HEK293T (cell line): ENCODE data around the gene SLC39A10.

Source experiments
- ELF4 ChIP-seq: fragments of 450-650 bp; IDR thresholded peaks from 2 replicates; pipeline ENCODE4 v1.6.1; 2017; ENCODE audit warnings: antibody characterized with exemption
- FOXA1 ChIP-seq: fragments of 450-650 bp; IDR thresholded peaks from 2 replicates; pipeline ENCODE4 v1.6.1; 2016; ENCODE audit warnings: mild to moderate bottlenecking
- FOXM1 ChIP-seq: fragments of 450-650 bp; IDR thresholded peaks from 2 replicates; pipeline ENCODE4 v1.6.1; 2017; ENCODE audit warnings: mild to moderate bottlenecking, borderline replicate concordance
- SP1 ChIP-seq: fragments of 450-650 bp; IDR thresholded peaks from 2 replicates; pipeline ENCODE4 v1.6.1; 2017
- SUZ12 ChIP-seq: fragments of 450-650 bp; IDR thresholded peaks from 2 replicates; pipeline ENCODE4 v1.6.1; 2016; ENCODE audit warnings: mild to moderate bottlenecking
- TARDBP ChIP-seq: fragments of 450-650 bp; IDR thresholded peaks from 2 replicates; pipeline ENCODE4 v1.6.1; 2016
- ZNF384 ChIP-seq: fragments of 450-650 bp; IDR thresholded peaks from 2 replicates; pipeline ENCODE4 v1.6.1; 2016

GRCh38 chr2:195766691-195767090 lies 109.7 kb downstream of the SLC39A10 start:
- TF ChIP-seq TARDBP (no peak), FOXA1 (no peak), SUZ12 (no peak), SP1 (no peak), FOXM1 (no peak), ZNF384 (no peak), ELF4 (no peak)
